NT2/D1 (cell line): ENCODE measurements around the gene SFXN4.
"Not testable (repeated sequence)": the region's sequence is repeated elsewhere in the genome, so short reads cannot be mapped to it uniquely, and the experiment has no call there.

Source experiments
- DNase-seq: peaks from one replicate; pipeline ENCODE4 v3.0.0-alpha.2; 2011; ENCODE audit warnings: low read depth, low spot score
- H3K27me3 ChIP-seq: 2 replicates; pipeline ENCODE4 v1.6.0; 2011; ENCODE audit warnings: mild to moderate bottlenecking; ENCODE audit not compliant: insufficient read length, insufficient read depth
- H3K36me3 ChIP-seq: 2 replicates; pipeline ENCODE4 v1.6.1; 2011; ENCODE audit warnings: mild to moderate bottlenecking, low read length, mixed read lengths; ENCODE audit not compliant: insufficient read depth, insufficient read length
- H3K4me1 ChIP-seq: 2 replicates; pipeline ENCODE4 v1.5.1; 2011; ENCODE audit not compliant: insufficient read depth, insufficient read length
- H3K4me3 ChIP-seq: 2 replicates; pipeline ENCODE4 v1.5.1; 2011; ENCODE audit warnings: low read depth; ENCODE audit not compliant: insufficient read length
- H3K9ac ChIP-seq: 2 replicates; pipeline ENCODE4 v1.6.0; 2011; ENCODE audit warnings: low read depth; ENCODE audit not compliant: insufficient read length
- H3K9me3 ChIP-seq: 2 replicates; pipeline ENCODE4 v1.5.1; 2011; ENCODE audit warnings: mild to moderate bottlenecking, low read length; ENCODE audit not compliant: insufficient read depth
- SUZ12 ChIP-seq: IDR thresholded peaks from 2 replicates; pipeline ENCODE4 v1.6.1; 2011; ENCODE audit not compliant: insufficient read length, insufficient read depth; ENCODE audit errors: extremely low read depth
- YY1 ChIP-seq: IDR thresholded peaks from 2 replicates; pipeline ENCODE4 v1.6.1; 2011; ENCODE audit not compliant: insufficient read length, insufficient read depth
- ZNF274 ChIP-seq: IDR thresholded peaks from 2 replicates; pipeline ENCODE4 v1.6.1; 2011; ENCODE audit warnings: mild to moderate bottlenecking, low read depth, low read length

The SFXN4 gene

GRCh38 chr10:119138346-119139306 is 26.9 kb downstream of the SFXN4 start:
- DNase-seq: no peak
- H3K4me3 ChIP-seq: no peak overlapping the region
- no peaks in the 10 kb centered on the region for H3K27me3 ChIP-seq
- TF ChIP-seq ZNF274: no peak
- no peak for TF ChIP-seq SUZ12
- TF ChIP-seq YY1: no peak
- H3K4me1 ChIP-seq: peaks cover 3% of the 10 kb centered on the region
- H3K9me3 ChIP-seq: no peaks in the 10 kb centered on the region
- peaks cover 33% of the 10 kb centered on the region for H3K36me3 ChIP-seq
- no peak overlapping the region for H3K9ac ChIP-seq

- H3K9ac ChIP-seq: not testable (repeated sequence)
Measured at GRCh38 chr10:119137878-119138277, 27.6 kb downstream of the SFXN4 start.

GRCh38 chr10:119136084-119136483 is 29.4 kb downstream of the SFXN4 start:
- H3K9ac ChIP-seq: no peak overlapping the region
- H3K4me1 ChIP-seq: peaks cover 3% of the 10 kb centered on the region
- H3K9me3 ChIP-seq: no peaks in the 10 kb centered on the region
- H3K4me3 ChIP-seq: no peak overlapping the region
- H3K36me3 ChIP-seq: peaks cover 46% of the 10 kb centered on the region
- DNase-seq: no peak
- H3K27me3 ChIP-seq: no peaks in the 10 kb centered on the region
- no peak for TF ChIP-seq ZNF274
- TF ChIP-seq SUZ12: no peak
- TF ChIP-seq YY1: no peak

More at GRCh38 chr10:119137878-119138277, 27.6 kb downstream of the SFXN4 start:
- H3K27me3 ChIP-seq, H3K4me3 ChIP-seq, H3K4me1 ChIP-seq, DNase-seq, H3K9me3 ChIP-seq: not testable (repeated sequence)
- H3K36me3 ChIP-seq: peaks cover 35% of the 10 kb centered on the region

GRCh38 chr10:119135513-119135881 is 30.0 kb downstream of the SFXN4 start:
- H3K4me3 ChIP-seq: no peak overlapping the region
- H3K9me3 ChIP-seq: no peaks in the 10 kb centered on the region
- peaks cover 49% of the 10 kb centered on the region for H3K36me3 ChIP-seq
- H3K9ac ChIP-seq: no peak overlapping the region
- DNase-seq: no peak
- peaks cover 3% of the 10 kb centered on the region for H3K4me1 ChIP-seq
- TF ChIP-seq SUZ12 (no peak), ZNF274 (no peak), YY1 (no peak)
- no peaks in the 10 kb centered on the region for H3K27me3 ChIP-seq

- Histone ChIP-seq H3K9ac (no peak overlapping the region), H3K4me1 (no peaks in the 10 kb centered on the region), H3K4me3 (no peak overlapping the region), H3K27me3 (no peaks in the 10 kb centered on the region), H3K9me3 (no peaks in the 10 kb centered on the region), H3K36me3 (peaks cover 55% of the 10 kb centered on the region)
- TF ChIP-seq ZNF274: no peak
- no peak for TF ChIP-seq YY1
- TF ChIP-seq SUZ12: no peak
- DNase-seq: no peak
Measured at GRCh38 chr10:119133949-119134348, 31.6 kb downstream of the SFXN4 start.

- Histone ChIP-seq H3K27me3 (no peaks in the 10 kb centered on the region), H3K9ac (no peak overlapping the region), H3K36me3 (peaks cover 54% of the 10 kb centered on the region), H3K9me3 (no peaks in the 10 kb centered on the region), H3K4me3 (no peak overlapping the region), H3K4me1 (no peaks in the 10 kb centered on the region)
- DNase-seq: no peak
- TF ChIP-seq ZNF274 (no peak), YY1 (no peak), SUZ12 (no peak)
Measured at GRCh38 chr10:119132521-119133345, 32.8 kb downstream of the SFXN4 start.
